ENCODE data around the gene AJM1.
"Not testable (repeated sequence)": the region's sequence is repeated elsewhere in the genome, so short reads cannot be mapped to it uniquely, and the experiment has no call there.

AJM1 gene

DNA sequence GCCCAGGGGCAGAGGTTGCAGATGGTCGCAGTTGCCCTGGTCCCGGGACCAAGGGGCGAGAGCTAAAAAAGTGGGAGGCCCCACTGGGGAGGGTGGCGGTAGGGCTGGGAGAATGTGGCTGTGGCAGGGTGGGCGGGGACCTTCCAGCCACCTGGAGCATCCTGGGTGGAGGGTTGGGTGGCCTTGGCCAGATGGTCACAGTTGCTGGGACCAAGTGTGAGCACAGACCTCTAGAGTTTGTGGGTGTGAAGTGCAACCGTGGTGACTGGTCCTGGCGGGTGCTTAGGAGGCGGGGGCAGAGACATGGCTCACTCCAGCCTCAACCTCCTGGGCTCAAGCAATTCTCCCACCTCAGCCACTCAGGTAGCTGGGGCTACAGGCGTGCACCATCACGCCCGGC lies 38.4 kb downstream of the AJM1 start:
- DNase-seq (ENCODE audit: low read depth in 2 of 2), result no peak

DNA sequence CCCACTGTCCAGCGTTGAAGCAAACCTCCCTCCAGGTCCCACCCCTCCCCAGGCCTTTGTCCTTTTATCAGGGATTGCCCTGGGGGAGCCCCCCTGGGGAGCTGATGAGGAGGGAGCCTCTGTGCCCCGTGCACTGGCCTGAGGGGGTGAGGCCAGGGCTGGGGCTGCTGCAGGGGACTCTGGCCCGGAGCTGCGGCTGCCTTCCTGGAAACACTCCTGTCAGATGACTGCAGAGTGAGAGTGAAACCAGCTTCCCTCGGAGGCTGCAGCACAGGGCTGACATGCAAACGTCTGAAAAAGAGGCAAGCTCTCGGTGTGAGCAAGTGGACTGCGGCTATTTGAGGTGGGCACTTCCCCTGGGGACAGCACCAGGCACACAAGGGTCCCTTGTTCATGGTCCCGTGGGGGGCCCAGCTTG lies 39.4 kb downstream of the AJM1 start:
- DNase-seq (ENCODE audit: low read depth in 2 of 2), result peak in 1 of 2 donors; percentile 49

DNA sequence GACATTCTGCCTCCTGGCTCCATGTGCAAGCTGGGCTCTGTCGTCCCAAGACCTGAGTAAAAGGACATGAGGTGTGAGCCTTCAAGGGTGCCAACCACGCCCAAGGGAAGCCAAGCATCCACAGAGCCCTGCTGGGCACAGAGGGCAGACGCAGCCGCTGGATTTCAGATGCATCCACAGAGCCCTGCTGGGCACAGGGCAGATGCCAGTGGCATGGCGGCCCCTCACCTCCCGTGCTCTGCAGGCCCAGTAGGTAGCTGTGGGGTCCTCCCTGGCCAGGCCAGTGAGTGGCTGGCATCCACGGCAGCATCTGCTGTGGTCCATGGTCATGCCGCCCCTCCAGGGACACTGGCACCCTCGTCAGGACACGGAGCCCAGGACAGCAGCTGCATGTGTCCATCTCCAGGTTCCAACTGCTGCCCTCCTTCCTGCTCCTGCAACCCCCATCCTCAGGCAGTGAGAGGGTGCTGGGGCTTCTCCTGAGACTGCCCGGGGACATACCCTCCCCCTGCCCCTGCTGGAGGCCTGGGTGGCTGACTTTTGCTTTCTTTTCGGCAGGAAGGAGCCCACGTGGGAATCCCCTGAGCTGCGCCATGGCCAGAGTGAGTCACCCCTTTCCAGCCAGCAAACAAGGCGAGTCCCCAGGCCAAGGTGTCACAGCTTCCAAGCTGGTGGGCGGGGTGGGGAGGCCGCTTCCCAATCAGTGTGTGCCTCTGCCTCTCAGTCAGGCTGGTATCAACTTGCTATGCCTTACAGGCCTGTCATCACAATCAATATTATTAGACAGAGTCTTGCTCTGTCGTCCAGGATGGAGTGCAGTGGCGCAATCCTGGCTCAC lies 40.0 kb downstream of the AJM1 start:
- DNase-seq (ENCODE audit: low read depth in 2 of 2), result peak; percentile 84 to 88

DNA sequence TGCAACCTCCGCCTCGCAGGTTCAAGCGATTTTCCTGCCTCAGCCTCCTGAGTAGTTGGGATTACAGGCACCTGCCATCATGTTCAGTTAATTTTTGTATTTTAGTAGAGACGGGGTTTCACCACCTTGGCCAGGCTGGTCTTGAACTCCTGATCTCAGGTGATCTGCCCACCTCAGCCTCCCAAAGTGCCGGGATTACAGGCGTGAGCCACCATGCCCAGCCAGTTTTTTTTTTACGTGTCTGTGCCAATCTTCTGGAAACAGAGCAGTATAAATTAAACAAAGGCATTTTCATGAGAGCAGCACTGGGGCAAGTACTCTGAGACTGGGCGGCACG lies 40.6 kb downstream of the AJM1 start:
- DNase-seq (ENCODE audit: low read depth in 2 of 2), result not testable (repeated sequence)

DNA sequence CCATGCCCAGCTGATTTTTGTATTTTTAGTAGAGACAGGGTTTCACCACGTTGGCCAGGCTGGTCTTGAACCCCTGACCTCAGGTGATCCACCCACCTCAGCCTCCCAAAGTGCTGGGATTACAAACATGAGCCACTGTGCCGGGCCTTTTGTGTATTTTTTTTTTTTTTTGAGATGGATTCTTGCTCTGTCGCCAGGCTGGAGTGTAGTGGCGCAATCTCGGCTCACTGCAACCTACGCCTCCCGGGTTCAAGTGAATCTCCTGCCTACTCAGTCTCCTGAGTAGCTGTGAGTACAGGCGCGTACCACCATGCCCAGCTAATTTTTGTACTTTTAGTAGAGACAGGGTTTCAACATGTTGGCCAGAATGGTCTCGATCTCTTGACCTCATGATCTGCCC lies 41.4 kb downstream of the AJM1 start:
- DNase-seq (ENCODE audit: low read depth in 2 of 2), result not testable (repeated sequence)

DNA sequence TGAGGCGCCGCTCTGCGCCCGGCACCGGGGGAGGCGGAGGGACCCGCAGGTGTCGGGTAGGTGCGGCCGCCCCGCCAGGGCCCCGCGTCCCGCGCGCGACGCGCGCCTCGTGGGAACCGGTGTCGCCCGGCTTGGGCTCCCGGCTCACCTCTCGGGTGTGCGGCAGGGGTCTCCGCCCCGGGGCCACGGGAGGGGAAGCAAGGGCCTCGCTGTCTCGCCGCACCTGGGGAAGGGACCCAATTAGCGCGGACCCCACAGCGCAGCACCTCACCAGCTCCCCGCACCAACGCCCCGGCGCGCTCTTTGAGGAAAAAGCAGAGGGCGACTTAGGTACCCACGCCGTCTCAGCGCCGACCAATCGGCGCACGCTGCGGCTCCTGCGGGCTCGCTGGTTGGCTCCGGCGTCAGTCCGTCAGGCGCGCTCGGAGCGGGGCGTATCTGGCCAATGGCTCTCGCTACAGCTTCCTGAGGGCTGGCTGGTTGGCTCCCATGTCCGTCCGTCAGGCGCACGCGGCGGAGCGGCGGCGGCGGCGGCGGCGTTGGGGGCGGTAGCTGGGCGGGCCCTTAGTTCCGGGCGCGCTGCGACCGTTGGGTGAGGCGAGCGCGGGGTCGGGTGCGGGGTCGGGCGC lies 43.8 kb downstream of the AJM1 start, which contains the start of gene TRAF2:
Gene TRAF2 (plus strand): TSS at position 567 of the 629 bp plus-strand sequence. CDS start 12,225 bp downstream, outside the sequence.
- peak; percentile 94 to 96 for DNase-seq (ENCODE audit: low read depth in 2 of 2)

DNA sequence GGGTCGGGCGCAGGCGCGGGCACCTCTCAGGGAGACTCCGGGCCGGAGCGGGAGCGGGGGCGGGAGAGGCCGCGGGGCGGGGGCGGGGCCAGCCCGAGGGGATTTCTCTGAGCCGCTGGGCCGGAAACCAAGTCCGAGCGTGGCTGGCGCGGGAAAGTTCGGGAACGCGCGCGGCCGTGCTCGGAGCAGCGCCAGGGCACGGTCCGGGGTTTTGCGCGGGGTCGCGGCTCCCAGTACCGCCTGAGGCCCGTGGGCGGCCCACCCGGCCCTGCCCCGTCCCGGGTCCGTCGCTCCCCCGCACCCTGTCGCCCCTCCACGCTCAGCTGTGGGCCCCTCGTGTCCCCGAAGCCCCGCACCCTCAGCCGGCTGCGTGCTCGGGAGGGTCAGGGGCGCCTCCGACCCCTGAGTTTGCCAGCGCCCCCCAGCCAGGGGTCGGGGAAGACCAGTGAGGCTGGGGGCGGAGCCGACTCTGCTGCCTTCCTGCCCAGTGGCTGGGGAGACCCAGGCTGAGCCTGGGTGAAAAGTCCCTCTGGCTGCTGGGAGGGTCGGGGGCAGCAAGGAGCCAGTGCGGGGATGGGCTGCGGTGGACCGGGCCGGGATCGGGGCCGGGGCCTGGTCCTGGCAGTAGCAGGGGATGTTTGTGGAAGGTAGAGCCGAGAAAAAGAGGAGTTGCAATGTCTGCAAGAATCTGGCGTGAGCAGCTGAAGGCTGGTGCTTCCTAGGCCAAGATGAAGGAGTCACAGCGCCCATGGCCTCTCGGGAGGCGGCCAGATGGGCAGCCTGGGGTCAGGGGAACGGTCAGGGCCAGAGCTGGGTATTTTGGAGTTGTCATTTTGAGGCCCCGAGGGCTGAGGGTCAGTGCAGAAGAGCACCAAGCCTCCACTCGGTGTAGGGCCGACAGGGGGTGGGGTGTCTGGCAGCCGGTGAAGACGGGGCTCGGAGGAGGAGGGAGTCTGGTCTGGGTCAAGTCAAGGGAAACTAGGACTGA lies 44.6 kb downstream of the AJM1 start:
- peak in 1 of 2 donors; percentile 39 for DNase-seq (ENCODE audit: low read depth in 2 of 2)

DNA sequence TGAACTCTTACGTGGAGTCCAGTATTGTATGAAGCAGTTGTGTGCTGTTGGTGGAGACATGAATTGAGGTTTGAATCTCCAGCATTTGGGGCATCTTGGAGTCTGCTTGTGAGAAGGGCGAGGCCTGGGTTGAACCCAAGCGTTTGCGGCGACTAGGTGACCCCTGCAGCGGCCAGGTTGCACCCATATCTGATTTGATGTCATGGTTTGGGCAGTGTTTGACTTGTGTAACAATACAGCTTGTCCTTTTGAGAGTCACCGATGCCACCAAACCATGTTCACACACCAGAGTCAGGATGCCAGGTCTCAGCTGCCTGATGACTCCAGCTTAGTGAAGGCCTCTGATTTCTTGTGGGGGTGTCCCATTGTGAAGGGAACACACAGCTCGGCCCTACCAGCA lies 46.2 kb downstream of the AJM1 start:
- DNase-seq (ENCODE audit: low read depth in 2 of 2), result no peak

DNA sequence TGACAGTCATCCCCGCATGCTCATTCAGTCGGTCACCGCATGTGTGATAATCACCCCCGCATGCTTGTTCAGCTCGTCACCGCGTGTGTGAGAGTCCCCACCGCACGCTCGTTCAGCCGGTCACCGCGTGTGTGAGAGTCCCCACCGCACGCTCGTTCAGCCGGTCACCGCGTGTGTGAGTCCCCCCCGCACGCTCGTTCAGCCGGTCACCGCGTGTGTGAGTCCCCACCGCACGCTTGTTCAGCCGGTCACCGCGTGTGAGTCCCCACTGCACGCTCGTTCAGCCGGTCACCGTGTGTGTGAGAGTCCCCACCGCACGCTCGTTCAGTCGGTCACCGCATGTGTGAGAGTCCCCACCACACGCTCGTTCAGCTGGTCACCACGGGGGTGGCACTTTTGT lies 47.6 kb downstream of the AJM1 start:
- DNase-seq (ENCODE audit: low read depth in 2 of 2), result no peak

DNA sequence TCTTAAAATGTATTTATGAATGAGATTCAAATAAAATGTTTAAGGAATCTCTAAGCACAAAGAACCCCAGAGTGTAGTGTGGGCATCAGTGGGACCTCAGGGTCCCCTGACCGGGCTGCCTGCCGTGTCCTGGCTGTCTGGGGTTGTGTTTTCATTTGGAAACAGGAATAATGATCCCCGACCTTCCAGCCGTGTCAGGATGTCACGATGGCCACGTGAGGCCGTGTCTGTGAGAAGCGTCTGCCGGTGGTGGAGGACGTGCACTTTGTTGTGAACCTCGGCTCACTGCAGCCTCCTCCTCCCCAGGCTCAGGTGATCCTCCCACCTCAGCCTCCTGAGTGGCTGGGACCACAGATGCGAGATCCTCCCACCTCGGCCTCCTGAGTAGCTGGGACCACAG lies 48.4 kb downstream of the AJM1 start:
- DNase-seq (ENCODE audit: low read depth in 2 of 2), result no peak
